Neural cell (in vitro differentiated cells): Measurements from ENCODE around the gene MXD1. TPM values are rescaled to one million over a fixed set of nuclear protein-coding genes. Genes with fewer than 3 reads are reported as not detected.

ENCODE experiments used
- H2AFZ ChIP-seq: fragments of 200-600, 300-800 bp; sonication (generic), shearing (Covaris generic); 2 replicates; pipeline ENCODE4 v1.6.0; 2014; ENCODE audit warnings: low read depth, mild to moderate bottlenecking, antibody characterized with exemption, low read length, moderate library complexity
- H3F3A ChIP-seq: fragments of 200-600 bp; shearing (Covaris generic); 2 replicates; pipeline ENCODE4 v1.6.1; 2016; ENCODE audit warnings: mild to moderate bottlenecking, moderate library complexity, mixed read lengths, antibody characterized with exemption, low read length; ENCODE audit not compliant: insufficient read depth, poor library complexity, severe bottlenecking
- H3K27ac ChIP-seq: fragments of 200-600, 300-800 bp; sonication (generic), shearing (Covaris generic); 2 replicates; pipeline ENCODE4 v1.5.1; 2014; ENCODE audit warnings: mild to moderate bottlenecking, low read length, moderate library complexity
- H3K27me3 ChIP-seq: fragments of 300-800, 200-600 bp; sonication (generic), shearing (Covaris generic); 2 replicates; pipeline ENCODE4 v1.6.0; 2014; ENCODE audit warnings: mild to moderate bottlenecking, low read depth, low read length, moderate library complexity; ENCODE audit not compliant: insufficient read depth
- H3K36me3 ChIP-seq: fragments of 300-800, 200-600 bp; sonication (generic), shearing (Covaris generic); 2 replicates; pipeline ENCODE4 v1.5.1; 2014; ENCODE audit warnings: mild to moderate bottlenecking, antibody characterized with exemption, low read length, moderate library complexity; ENCODE audit not compliant: insufficient read depth
- H3K4me2 ChIP-seq: fragments of 300-800, 200-600 bp; sonication (generic), shearing (Covaris generic); 2 replicates; pipeline ENCODE4 v1.6.0; 2014; ENCODE audit warnings: mild to moderate bottlenecking, low read length
- H3K4me3 ChIP-seq: fragments of 300-800, 200-600 bp; sonication (generic), shearing (Covaris generic); 2 replicates; pipeline ENCODE4 v1.5.1; 2014; ENCODE audit warnings: mild to moderate bottlenecking, low read length, moderate library complexity
- H3K79me2 ChIP-seq: fragments of 200-600 bp; shearing (Covaris generic); replicated peaks from 2 replicates; pipeline ENCODE4 v1.6.0; 2014; ENCODE audit warnings: mild to moderate bottlenecking, low read length, moderate library complexity; ENCODE audit not compliant: insufficient read depth
- H3K9ac ChIP-seq: fragments of 300-800, 200-600 bp; sonication (generic), shearing (Covaris generic); 2 replicates; pipeline ENCODE4 v1.6.1; 2016; ENCODE audit warnings: mild to moderate bottlenecking, low read length, mixed read lengths
- H3K9me2 ChIP-seq: fragments of 200-600 bp; shearing (Covaris generic); 2 replicates; pipeline ENCODE4 v1.6.1; 2016; ENCODE audit warnings: mild to moderate bottlenecking, low read length, mixed read lengths; ENCODE audit not compliant: insufficient read depth
- H3K9me3 ChIP-seq: fragments of 200-600, 300-800 bp; sonication (generic), shearing (Covaris generic); 2 replicates; pipeline ENCODE4 v1.6.1; 2016; ENCODE audit warnings: mild to moderate bottlenecking, mixed run types, low read length, moderate library complexity, mixed read lengths
- H4K20me1 ChIP-seq: fragments of 200-600 bp; shearing (Covaris generic); 2 replicates; pipeline ENCODE4 v1.6.1; 2016; ENCODE audit warnings: mild to moderate bottlenecking, mixed run types; ENCODE audit not compliant: insufficient read depth
- CTCF ChIP-seq: fragments of 450-650 bp; IDR thresholded peaks from 2 replicates; pipeline ENCODE4 v1.5.1; 2014; ENCODE audit warnings: antibody characterized with exemption, mild to moderate bottlenecking, moderate library complexity; ENCODE audit not compliant: poor library complexity, severe bottlenecking
- EP300 ChIP-seq: fragments of 450-650 bp; conservative IDR thresholded peaks from 2 replicates; pipeline ENCODE4 v1.6.1; 2014; ENCODE audit warnings: antibody characterized with exemption, mild to moderate bottlenecking, moderate library complexity; ENCODE audit not compliant: poor library complexity, severe bottlenecking
- EZH2 ChIP-seq: fragments of 200-600, 300-800 bp; shearing (Covaris generic), sonication (generic); IDR thresholded peaks from 2 replicates; pipeline ENCODE4 v1.6.1; 2014; ENCODE audit warnings: antibody characterized with exemption, low read length, borderline replicate concordance, mild to moderate bottlenecking; ENCODE audit not compliant: insufficient read depth, poor library complexity, severe bottlenecking
- MXI1 ChIP-seq: fragments of 450-650 bp; conservative IDR thresholded peaks from 2 replicates; pipeline ENCODE4 v1.6.1; 2014; ENCODE audit warnings: antibody characterized with exemption, mild to moderate bottlenecking; ENCODE audit not compliant: poor library complexity, severe bottlenecking
- POLR2AphosphoS5 ChIP-seq: IDR thresholded peaks from 2 replicates; pipeline ENCODE4 v1.6.1; 2012
- RAD21 ChIP-seq: fragments of 450-650 bp; conservative IDR thresholded peaks from 2 replicates; pipeline ENCODE4 v1.6.1; 2014; ENCODE audit warnings: antibody characterized with exemption, mild to moderate bottlenecking, moderate library complexity
- REST ChIP-seq: IDR thresholded peaks from 2 replicates; pipeline ENCODE4 v1.6.1; 2012; ENCODE audit warnings: borderline replicate concordance
- SMC3 ChIP-seq: fragments of 450-650 bp; conservative IDR thresholded peaks from 2 replicates; pipeline ENCODE4 v1.6.1; 2014; ENCODE audit warnings: antibody characterized with exemption, mild to moderate bottlenecking, moderate library complexity; ENCODE audit not compliant: poor library complexity
- TAF1 ChIP-seq: IDR thresholded peaks from 2 replicates; pipeline ENCODE4 v1.6.1; 2012; ENCODE audit warnings: low read depth
- polyA minus RNA-seq: library from RNA; depleted of rRNA, polyadenylated mRNA; stranded (reverse); fragments of >200 nt; gene quantifications from 2 replicates; pipeline ENCODE4 v1.2.3, GENCODE V29; 2014
- polyA plus RNA-seq: library from polyadenylated mRNA; depleted of rRNA; stranded (reverse); fragments of >200 nt; gene quantifications from 2 replicates; pipeline ENCODE4 v1.2.3, GENCODE V29; 2014

MXD1 gene
- polyA plus RNA-seq (16.4 and 20.8 TPM in 2 replicates), polyA minus RNA-seq (32.4 and 36.9 TPM in 2 replicates)

- Histone ChIP-seq H3K9ac (peak within 1 kb of the TSS; percentile 95), H4K20me1 (no peaks in the 10 kb centered on the region), H3K4me2 (peak within 1 kb of the TSS; percentile 54), H3K27me3 (no peaks in the 10 kb centered on the region), H3K9me3 (no peaks in the 10 kb centered on the region), H3K4me3 (peak within 1 kb of the TSS; percentile 85), H3K9me2 (no peaks in the 10 kb centered on the region), H3F3A (no peaks in the 10 kb centered on the region), H2AFZ (peak within 1 kb of the TSS; percentile 73), H3K79me2 (peaks cover 25% of the 10 kb centered on the region), H3K27ac (peak within 1 kb of the TSS; percentile 90), H3K36me3 (no peaks in the 10 kb centered on the region)
- peak; percentile 88 for TF ChIP-seq TAF1
- TF ChIP-seq MXI1: peak; percentile 27
- TF ChIP-seq RAD21: peak; percentile 27
- TF ChIP-seq EP300: peak; percentile 8
- TF ChIP-seq EZH2: no peak
- no peak for TF ChIP-seq CTCF
- peak; percentile 98 for TF ChIP-seq POLR2AphosphoS5
- peak; percentile 45 for TF ChIP-seq SMC3
- peak; percentile 91 for TF ChIP-seq REST
These were observed at the start of gene MXD1 for GRCh38 chr2:69914950-69915945. TSS of gene MXD1 (plus strand) at chr2:69915109. CDS start at chr2:69915331, 222 bp downstream.

- Histone ChIP-seq H3K27ac (no peak overlapping the region), H3K4me3 (no peak overlapping the region), H3K79me2 (peaks cover 2% of the 10 kb centered on the region), H3K4me2 (no peak overlapping the region), H3K9ac (no peak overlapping the region), H3K9me2 (no peaks in the 10 kb centered on the region), H2AFZ (no peak overlapping the region), H3K9me3 (no peaks in the 10 kb centered on the region), H4K20me1 (no peaks in the 10 kb centered on the region), H3K36me3 (no peaks in the 10 kb centered on the region), H3K27me3 (no peaks in the 10 kb centered on the region), H3F3A (no peaks in the 10 kb centered on the region)
- TF ChIP-seq EZH2: no peak
- no peak for TF ChIP-seq TAF1
- TF ChIP-seq SMC3: no peak
- no peak for TF ChIP-seq POLR2AphosphoS5
- TF ChIP-seq MXI1: no peak
- no peak for TF ChIP-seq REST
- TF ChIP-seq RAD21: no peak
- no peak for TF ChIP-seq CTCF
- TF ChIP-seq EP300: no peak
These were observed 26.5 kb upstream of the MXD1 start for GRCh38 chr2:69888451-69888850.
